MCF 10A (cell line): ENCODE results near the gene OTX1. TPM values are rescaled to one million over a fixed set of nuclear protein-coding genes. Genes with fewer than 3 reads are reported as not detected.

Experiments
- BruUV-seq: library from RNA; stranded (reverse); fragments of 400-500 nt; replicated peaks from 2 replicates; lab custom pipeline; 2021; lab: Mats Ljungman, UMichigan
- CTCF ChIA-PET: fragments of 300-600 bp; sonication (Branson Sonifier 250); formaldehyde crosslinking; extraction: SDS; loops from one replicate; lab custom pipeline; 2021; ENCODE audit warnings: antibody characterized with exemption, inconsistent platforms; lab: Yijun Ruan, JAX
- POLR2A ChIA-PET: fragments of 300-600, 350-650 bp; sonication (Branson Sonifier 250); formaldehyde crosslinking; extraction: SDS; loops from one replicate; lab custom pipeline; 2020; ENCODE audit warnings: antibody characterized with exemption, inconsistent platforms; lab: Yijun Ruan, JAX
- DNase-seq: peaks from one replicate; pipeline ENCODE4 v3.0.0-alpha.2; 2018; ENCODE audit not compliant: unreplicated experiment
- H3K27ac Mint-ChIP-seq: one replicate; pipeline ENCODE4 v1.8.0; 2022; ENCODE audit warnings: mild to moderate bottlenecking, low read depth, mixed read lengths; ENCODE audit not compliant: unreplicated experiment
- H3K27me3 Mint-ChIP-seq: one replicate; pipeline ENCODE4 v1.8.0; 2022; ENCODE audit warnings: mixed read lengths; ENCODE audit not compliant: insufficient read depth, unreplicated experiment
- H3K36me3 Mint-ChIP-seq: one replicate; pipeline ENCODE4 v1.8.0; 2022; ENCODE audit warnings: mild to moderate bottlenecking, moderate library complexity, mixed read lengths; ENCODE audit not compliant: insufficient read depth, unreplicated experiment
- H3K4me1 Mint-ChIP-seq: one replicate; pipeline ENCODE4 v1.8.0; 2022; ENCODE audit warnings: mixed read lengths; ENCODE audit not compliant: insufficient read depth, unreplicated experiment
- H3K4me3 Mint-ChIP-seq: one replicate; pipeline ENCODE4 v1.8.0; 2022; ENCODE audit warnings: mild to moderate bottlenecking, moderate library complexity, mixed read lengths; ENCODE audit not compliant: unreplicated experiment
- H3K9me3 Mint-ChIP-seq: one replicate; pipeline ENCODE4 v1.8.0; 2022; ENCODE audit warnings: mixed read lengths; ENCODE audit not compliant: unreplicated experiment
- CTCF ChIP-seq: fragments of 200-600 bp; IDR thresholded peaks from one replicate; pipeline ENCODE4 v1.8.0; 2022; ENCODE audit warnings: antibody characterized with exemption, mild to moderate bottlenecking; ENCODE audit not compliant: unreplicated experiment
- intact Hi-C: fragments of 100-400 bp; cut with micrococcal nuclease; formaldehyde crosslinking; loops from 2 replicates; pipeline ENCODE4 v1.14.1; 2022
- total RNA-seq: library from RNA; stranded (reverse); gene quantifications from 2 replicates; pipeline ENCODE4 v1.2.3, GENCODE V29; 2022

The OTX1 gene
- total RNA-seq, 1 experiment from 2014 or later, result 1.4 TPM

- Mint-ChIP-seq H3K4me3 (no peak overlapping the region), H3K27me3 (no peaks in the 10 kb centered on the region), H3K9me3 (no peaks in the 10 kb centered on the region), H3K36me3 (no peaks in the 10 kb centered on the region), H3K4me1 (peaks cover 5% of the 10 kb centered on the region), H3K27ac (no peak overlapping the region)
- POLR2A ChIA-PET, result no interaction called here
- peak; percentile 58 for DNase-seq
- peak; percentile 32 for TF ChIP-seq CTCF
- intact Hi-C loops, result no loop called here
- CTCF ChIA-PET, result interaction anchor here (0.7 kb wide), 2 partner anchors 109 to 352 kb away, joined by 3 read pairs; no protein-coding TSS in a partner anchor
- BruUV-seq, result no TSS peak
These were observed 28.4 kb downstream of the OTX1 start for GRCh38 chr2:63078852-63079606.

- no peaks in the 10 kb centered on the region for H3K36me3 Mint-ChIP-seq
- no peaks in the 10 kb centered on the region for H3K27me3 Mint-ChIP-seq
- intact Hi-C loops, result no loop called here
- no peak overlapping the region for H3K27ac Mint-ChIP-seq
- DNase-seq, result no peak
- no peak overlapping the region for H3K4me3 Mint-ChIP-seq
- CTCF ChIA-PET, result interaction anchor here (0.7 kb wide), 1 partner anchor 696 kb away, joined by 5 read pairs; no protein-coding TSS in a partner anchor
- H3K9me3 Mint-ChIP-seq, result no peaks in the 10 kb centered on the region
- BruUV-seq, result no TSS peak
- peaks cover 4% of the 10 kb centered on the region for H3K4me1 Mint-ChIP-seq
- TF ChIP-seq CTCF, result no peak
- POLR2A ChIA-PET, result no interaction called here
These were observed 30.8 kb downstream of the OTX1 start for GRCh38 chr2:63081404-63081803.

- DNase-seq, result no peak
- Mint-ChIP-seq H3K27ac (no peak overlapping the region), H3K4me1 (no peaks in the 10 kb centered on the region), H3K4me3 (no peak overlapping the region), H3K9me3 (no peaks in the 10 kb centered on the region), H3K27me3 (no peaks in the 10 kb centered on the region), H3K36me3 (no peaks in the 10 kb centered on the region)
- POLR2A ChIA-PET, result no interaction called here
- no peak for TF ChIP-seq CTCF
- CTCF ChIA-PET, result no interaction called here
- BruUV-seq, result no TSS peak
- intact Hi-C loops, result no loop called here
These were observed 36.1 kb downstream of the OTX1 start for GRCh38 chr2:63086687-63087086.

- H3K27ac Mint-ChIP-seq, result no peak overlapping the region
- no peaks in the 10 kb centered on the region for H3K9me3 Mint-ChIP-seq
- H3K27me3 Mint-ChIP-seq, result no peaks in the 10 kb centered on the region
- no peaks in the 10 kb centered on the region for H3K4me1 Mint-ChIP-seq
- ChIA-PET POLR2A (no interaction called here), CTCF (interaction anchor here (0.6 kb wide), 1 partner anchor 28 kb away, joined by 3 read pairs; no protein-coding TSS in a partner anchor)
- BruUV-seq, result no TSS peak
- no peaks in the 10 kb centered on the region for H3K36me3 Mint-ChIP-seq
- TF ChIP-seq CTCF, result no peak
- no peak for DNase-seq
- no peak overlapping the region for H3K4me3 Mint-ChIP-seq
- intact Hi-C loops, result no loop called here
These were observed 41.8 kb downstream of the OTX1 start for GRCh38 chr2:63092401-63092800.
